ENCODE data around the gene PSMG4.

Gene PSMG4

DNA sequence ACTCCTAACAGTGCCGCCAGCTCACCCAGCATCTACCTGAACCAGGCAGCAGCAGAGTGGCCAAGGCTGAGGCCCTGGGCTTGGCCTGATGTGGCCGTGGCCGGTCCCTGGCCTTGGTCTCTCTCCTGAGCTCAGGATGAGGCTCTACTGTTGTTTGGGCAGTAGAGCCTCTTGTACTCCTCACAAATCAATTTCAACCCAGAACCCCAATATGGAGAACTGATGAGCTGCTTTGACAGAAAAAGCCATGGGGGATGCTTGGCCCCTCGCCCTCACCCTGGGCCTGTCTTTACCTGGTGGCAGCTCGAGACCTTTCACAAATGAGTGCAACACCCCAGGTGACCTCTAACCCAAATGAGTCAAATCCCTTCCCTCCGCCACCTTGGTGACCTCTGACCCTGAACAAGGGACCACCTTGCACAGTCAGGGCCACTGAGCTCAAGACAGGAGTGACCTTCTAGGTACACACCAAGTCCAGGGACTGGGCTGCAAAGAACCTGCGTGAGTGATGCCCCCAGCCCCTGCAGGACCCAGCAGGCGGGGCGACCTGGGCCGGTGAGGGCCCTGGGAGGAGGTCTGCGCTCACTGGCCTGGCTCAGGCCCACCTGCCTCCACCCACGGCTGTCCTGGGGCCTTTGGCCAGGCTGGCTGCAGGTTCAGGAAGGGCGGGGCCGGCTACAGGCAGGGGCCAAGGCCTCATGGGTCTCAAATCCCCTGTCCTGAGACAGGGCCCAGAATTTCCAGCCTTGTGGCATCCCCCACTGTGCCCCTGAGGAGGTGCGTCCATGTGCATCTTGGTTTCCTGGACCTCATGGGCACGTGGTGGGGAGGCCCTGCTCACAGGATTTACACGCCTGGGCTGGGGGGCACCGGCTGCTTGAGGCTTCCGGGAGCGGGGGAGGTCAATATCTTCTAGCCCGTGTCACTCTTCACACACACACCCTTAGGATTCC is 30.2 kb downstream of the PSMG4 start:
- H3K27ac ChIP-seq (ENCODE audit: extremely low read depth, low read depth, low read length): no peak overlapping the region
- CTCF ChIA-PET: interaction anchor here (0.6 to 1.4 kb wide), 6 partner anchors 94 to 202 kb away, joined by 3 read pairs; no protein-coding TSS in a partner anchor
- TF ChIP-seq ZNF548 (tag by site-specific recombination; IDR thresholded peaks at IDR 0.05): no peak
- TF ChIP-seq, protein P1, sequence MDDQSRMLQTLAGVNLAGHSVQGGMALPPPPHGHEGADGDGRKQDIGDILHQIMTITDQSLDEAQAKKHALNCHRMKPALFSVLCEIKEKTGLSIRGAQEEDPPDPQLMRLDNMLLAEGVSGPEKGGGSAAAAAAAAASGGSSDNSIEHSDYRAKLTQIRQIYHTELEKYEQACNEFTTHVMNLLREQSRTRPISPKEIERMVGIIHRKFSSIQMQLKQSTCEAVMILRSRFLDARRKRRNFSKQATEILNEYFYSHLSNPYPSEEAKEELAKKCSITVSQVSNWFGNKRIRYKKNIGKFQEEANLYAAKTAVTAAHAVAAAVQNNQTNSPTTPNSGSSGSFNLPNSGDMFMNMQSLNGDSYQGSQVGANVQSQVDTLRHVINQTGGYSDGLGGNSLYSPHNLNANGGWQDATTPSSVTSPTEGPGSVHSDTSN (CRISPR knock-in tag; IDR thresholded peaks at IDR 0.05): no peak
- no peak for TF ChIP-seq ZNF391 (tag by site-specific recombination; IDR thresholded peaks at IDR 0.05; ENCODE audit: borderline replicate concordance, low read depth)
- TF ChIP-seq ZNF132 (tag by site-specific recombination; IDR thresholded peaks at IDR 0.05; ENCODE audit: borderline replicate concordance): no peak
- TF ChIP-seq OVOL3 (tag by site-specific recombination; IDR thresholded peaks at IDR 0.05): no peak
- no peak for TF ChIP-seq ZNF544 (tag by site-specific recombination; IDR thresholded peaks at IDR 0.05)
- TF ChIP-seq, protein P2, sequence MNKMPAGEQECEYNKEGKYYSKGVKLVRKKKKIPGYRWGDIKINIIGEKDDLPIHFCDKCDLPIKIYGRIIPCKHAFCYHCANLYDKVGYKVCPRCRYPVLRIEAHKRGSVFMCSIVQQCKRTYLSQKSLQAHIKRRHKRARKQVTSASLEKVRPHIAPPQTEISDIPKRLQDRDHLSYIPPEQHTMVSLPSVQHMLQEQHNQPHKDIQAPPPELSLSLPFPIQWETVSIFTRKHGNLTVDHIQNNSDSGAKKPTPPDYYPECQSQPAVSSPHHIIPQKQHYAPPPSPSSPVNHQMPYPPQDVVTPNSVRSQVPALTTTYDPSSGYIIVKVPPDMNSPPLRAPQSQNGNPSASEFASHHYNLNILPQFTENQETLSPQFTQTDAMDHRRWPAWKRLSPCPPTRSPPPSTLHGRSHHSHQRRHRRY (tag by site-specific recombination; IDR thresholded peaks at IDR 0.05): no peak
- TF ChIP-seq ZBTB8A (tag by site-specific recombination; IDR thresholded peaks at IDR 0.05): no peak
- TF ChIP-seq ZNF837 (tag by site-specific recombination; IDR thresholded peaks at IDR 0.05): no peak
- no peak for TF ChIP-seq GLIS2 (tag by site-specific recombination; IDR thresholded peaks at IDR 0.05)
- TF ChIP-seq ZNF791 (tag by site-specific recombination; IDR thresholded peaks at IDR 0.05): no peak
- no peak for TF ChIP-seq ZNF394 (tag by site-specific recombination; IDR thresholded peaks at IDR 0.05; ENCODE audit: borderline replicate concordance)
- TF ChIP-seq KLF10 (tag by site-specific recombination; IDR thresholded peaks at IDR 0.05): no peak
- no peak for TF ChIP-seq KLF8 (tag by site-specific recombination; IDR thresholded peaks at IDR 0.05)
- TF ChIP-seq ZNF174 (tag by site-specific recombination; IDR thresholded peaks at IDR 0.05): no peak
- H3K9me3 ChIP-seq (ENCODE audit: control insufficient read depth, insufficient read depth, low read depth, low read length): no peaks in the 10 kb centered on the region
- H3K36me3 ChIP-seq (ENCODE audit: control insufficient read depth in 2 of 2, insufficient read depth in 1 of 2, low read length in 2 of 2): peaks cover 5 to 39% of the 10 kb centered on the region in 2 experiments; a peak in 2 of 3 replicates
- no peaks in the 10 kb centered on the region for H3K4me1 ChIP-seq (ENCODE audit: control insufficient read depth, insufficient read depth, low read length)
- POLR2A ChIA-PET: no interaction called here
- H3K4me3 ChIP-seq (ENCODE audit: low read depth, low read length): no peak overlapping the region

DNA sequence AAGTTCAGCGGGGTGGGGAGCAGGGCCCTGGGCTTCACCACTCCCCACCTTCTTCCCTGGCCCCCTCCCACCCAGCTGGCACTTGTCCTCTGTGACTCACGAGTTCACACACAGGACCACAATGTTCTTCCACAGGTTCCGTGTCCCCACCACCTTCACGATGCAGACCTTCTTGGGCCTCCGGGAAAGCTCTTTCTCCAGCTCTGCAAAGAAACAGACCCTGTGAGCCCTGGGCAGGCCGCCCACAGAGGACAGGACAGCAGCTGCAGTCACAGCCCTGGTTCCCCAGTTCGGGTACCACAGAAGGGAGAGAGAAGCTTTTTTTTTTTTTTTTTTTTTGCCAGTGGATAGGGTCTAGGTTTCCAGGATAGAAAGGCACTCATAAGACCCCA is 30.9 kb downstream of the PSMG4 start:
- peaks cover 5 to 34% of the 10 kb centered on the region in 2 experiments; a peak in 2 of 3 replicates for H3K36me3 ChIP-seq (ENCODE audit: control insufficient read depth in 2 of 2, insufficient read depth in 1 of 2, low read length in 2 of 2)
- no peaks in the 10 kb centered on the region for H3K4me1 ChIP-seq (ENCODE audit: control insufficient read depth, insufficient read depth, low read length)
- no peak overlapping the region for H3K4me3 ChIP-seq (ENCODE audit: low read depth, low read length)
- ChIA-PET CTCF (interaction anchor here (0.6 kb wide), 1 partner anchor 203 kb away, joined by 3 read pairs; no protein-coding TSS in a partner anchor), POLR2A (no interaction called here)
- H3K9me3 ChIP-seq (ENCODE audit: control insufficient read depth, insufficient read depth, low read depth, low read length): no peaks in the 10 kb centered on the region
- H3K27ac ChIP-seq (ENCODE audit: extremely low read depth, low read depth, low read length): no peak overlapping the region
- TF ChIP-seq, protein P3, sequence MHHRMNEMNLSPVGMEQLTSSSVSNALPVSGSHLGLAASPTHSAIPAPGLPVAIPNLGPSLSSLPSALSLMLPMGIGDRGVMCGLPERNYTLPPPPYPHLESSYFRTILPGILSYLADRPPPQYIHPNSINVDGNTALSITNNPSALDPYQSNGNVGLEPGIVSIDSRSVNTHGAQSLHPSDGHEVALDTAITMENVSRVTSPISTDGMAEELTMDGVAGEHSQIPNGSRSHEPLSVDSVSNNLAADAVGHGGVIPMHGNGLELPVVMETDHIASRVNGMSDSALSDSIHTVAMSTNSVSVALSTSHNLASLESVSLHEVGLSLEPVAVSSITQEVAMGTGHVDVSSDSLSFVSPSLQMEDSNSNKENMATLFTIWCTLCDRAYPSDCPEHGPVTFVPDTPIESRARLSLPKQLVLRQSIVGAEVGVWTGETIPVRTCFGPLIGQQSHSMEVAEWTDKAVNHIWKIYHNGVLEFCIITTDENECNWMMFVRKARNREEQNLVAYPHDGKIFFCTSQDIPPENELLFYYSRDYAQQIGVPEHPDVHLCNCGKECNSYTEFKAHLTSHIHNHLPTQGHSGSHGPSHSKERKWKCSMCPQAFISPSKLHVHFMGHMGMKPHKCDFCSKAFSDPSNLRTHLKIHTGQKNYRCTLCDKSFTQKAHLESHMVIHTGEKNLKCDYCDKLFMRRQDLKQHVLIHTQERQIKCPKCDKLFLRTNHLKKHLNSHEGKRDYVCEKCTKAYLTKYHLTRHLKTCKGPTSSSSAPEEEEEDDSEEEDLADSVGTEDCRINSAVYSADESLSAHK (tag by site-specific recombination; IDR thresholded peaks at IDR 0.05): no peak
- no peak for TF ChIP-seq ZNF626 (tag by site-specific recombination; IDR thresholded peaks at IDR 0.05)
- no peak for TF ChIP-seq ZBTB20 (tag by site-specific recombination; IDR thresholded peaks at IDR 0.05)
- no peak for TF ChIP-seq ZNF404 (tag by site-specific recombination; IDR thresholded peaks at IDR 0.05)
- TF ChIP-seq, protein P4, sequence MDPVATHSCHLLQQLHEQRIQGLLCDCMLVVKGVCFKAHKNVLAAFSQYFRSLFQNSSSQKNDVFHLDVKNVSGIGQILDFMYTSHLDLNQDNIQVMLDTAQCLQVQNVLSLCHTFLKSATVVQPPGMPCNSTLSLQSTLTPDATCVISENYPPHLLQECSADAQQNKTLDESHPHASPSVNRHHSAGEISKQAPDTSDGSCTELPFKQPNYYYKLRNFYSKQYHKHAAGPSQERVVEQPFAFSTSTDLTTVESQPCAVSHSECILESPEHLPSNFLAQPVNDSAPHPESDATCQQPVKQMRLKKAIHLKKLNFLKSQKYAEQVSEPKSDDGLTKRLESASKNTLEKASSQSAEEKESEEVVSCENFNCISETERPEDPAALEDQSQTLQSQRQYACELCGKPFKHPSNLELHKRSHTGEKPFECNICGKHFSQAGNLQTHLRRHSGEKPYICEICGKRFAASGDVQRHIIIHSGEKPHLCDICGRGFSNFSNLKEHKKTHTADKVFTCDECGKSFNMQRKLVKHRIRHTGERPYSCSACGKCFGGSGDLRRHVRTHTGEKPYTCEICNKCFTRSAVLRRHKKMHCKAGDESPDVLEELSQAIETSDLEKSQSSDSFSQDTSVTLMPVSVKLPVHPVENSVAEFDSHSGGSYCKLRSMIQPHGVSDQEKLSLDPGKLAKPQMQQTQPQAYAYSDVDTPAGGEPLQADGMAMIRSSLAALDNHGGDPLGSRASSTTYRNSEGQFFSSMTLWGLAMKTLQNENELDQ (tag by site-specific recombination; IDR thresholded peaks at IDR 0.05; ENCODE audit: low read depth): no peak
- TF ChIP-seq ZBTB17 (tag by site-specific recombination; IDR thresholded peaks at IDR 0.05): no peak
- TF ChIP-seq ZNF2 (tag by site-specific recombination; IDR thresholded peaks at IDR 0.05): no peak
- TF ChIP-seq ZFP41 (tag by site-specific recombination; IDR thresholded peaks at IDR 0.05; ENCODE audit: borderline replicate concordance): no peak
- TF ChIP-seq ZNF37A (tag by site-specific recombination; IDR thresholded peaks at IDR 0.05): no peak
- no peak for TF ChIP-seq ZNF202 (tag by site-specific recombination; IDR thresholded peaks at IDR 0.05; ENCODE audit: borderline replicate concordance)
- no peak for TF ChIP-seq HOXC10 (CRISPR knock-in tag; IDR thresholded peaks at IDR 0.05)

Data from HEK293 (cell line).